ENCODE data around the gene CCDC81.

CCDC81 gene

DNA sequence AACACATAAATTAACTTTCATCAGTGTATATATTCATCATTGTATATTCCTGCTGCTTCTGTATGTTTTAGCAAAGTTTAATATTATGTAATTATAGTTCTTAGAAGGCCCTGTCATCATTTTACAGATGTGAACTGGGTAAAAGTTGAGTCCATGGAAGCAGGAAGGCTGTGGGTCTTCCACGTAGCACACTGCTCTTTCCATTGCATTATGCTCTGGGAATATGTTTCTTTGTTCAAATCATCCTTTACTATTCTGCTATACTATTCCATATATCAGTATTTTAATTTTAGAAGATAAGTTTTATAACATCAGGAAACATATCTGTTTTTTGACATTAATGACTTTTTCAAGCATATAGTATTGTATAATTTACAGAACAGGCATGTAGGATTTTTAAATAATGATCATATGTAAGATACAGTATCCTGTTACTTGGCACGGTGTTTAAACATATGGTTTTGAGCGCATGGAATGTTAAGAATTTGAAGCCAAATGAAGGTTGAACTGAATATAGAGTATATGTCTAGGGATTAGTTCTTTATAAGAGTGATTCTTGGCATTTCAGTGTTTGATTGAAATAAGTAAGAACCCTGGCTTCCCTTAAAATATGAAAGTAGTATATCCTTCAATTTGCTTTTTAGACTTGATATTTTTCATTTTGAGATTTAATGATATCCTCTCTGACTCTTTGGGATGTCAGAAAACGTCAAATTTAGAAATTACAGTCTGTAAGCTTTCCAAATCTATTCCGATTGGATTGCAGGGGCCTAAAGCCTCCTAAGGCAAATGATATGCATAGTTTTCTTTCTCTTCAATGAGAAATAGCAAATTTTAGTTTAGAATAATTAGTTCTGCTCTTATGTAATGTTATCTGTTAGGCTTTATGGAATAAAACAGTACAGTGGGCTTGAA lies 8.6 kb downstream of the CCDC81 start:
- in situ Hi-C loops (cut with MboI; ENCODE audit: low sequenced_read_pairs, unreplicated experiment): no loop called here
- DNase-seq (ENCODE audit: low spot score): no peak
- TF ChIP-seq, protein P1, sequence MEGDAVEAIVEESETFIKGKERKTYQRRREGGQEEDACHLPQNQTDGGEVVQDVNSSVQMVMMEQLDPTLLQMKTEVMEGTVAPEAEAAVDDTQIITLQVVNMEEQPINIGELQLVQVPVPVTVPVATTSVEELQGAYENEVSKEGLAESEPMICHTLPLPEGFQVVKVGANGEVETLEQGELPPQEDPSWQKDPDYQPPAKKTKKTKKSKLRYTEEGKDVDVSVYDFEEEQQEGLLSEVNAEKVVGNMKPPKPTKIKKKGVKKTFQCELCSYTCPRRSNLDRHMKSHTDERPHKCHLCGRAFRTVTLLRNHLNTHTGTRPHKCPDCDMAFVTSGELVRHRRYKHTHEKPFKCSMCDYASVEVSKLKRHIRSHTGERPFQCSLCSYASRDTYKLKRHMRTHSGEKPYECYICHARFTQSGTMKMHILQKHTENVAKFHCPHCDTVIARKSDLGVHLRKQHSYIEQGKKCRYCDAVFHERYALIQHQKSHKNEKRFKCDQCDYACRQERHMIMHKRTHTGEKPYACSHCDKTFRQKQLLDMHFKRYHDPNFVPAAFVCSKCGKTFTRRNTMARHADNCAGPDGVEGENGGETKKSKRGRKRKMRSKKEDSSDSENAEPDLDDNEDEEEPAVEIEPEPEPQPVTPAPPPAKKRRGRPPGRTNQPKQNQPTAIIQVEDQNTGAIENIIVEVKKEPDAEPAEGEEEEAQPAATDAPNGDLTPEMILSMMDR (IDR thresholded peaks at IDR 0.05; ENCODE audit: borderline replicate concordance, control extremely low read depth, extremely low read depth, insufficient read depth, missing control alignments): no peak

DNA sequence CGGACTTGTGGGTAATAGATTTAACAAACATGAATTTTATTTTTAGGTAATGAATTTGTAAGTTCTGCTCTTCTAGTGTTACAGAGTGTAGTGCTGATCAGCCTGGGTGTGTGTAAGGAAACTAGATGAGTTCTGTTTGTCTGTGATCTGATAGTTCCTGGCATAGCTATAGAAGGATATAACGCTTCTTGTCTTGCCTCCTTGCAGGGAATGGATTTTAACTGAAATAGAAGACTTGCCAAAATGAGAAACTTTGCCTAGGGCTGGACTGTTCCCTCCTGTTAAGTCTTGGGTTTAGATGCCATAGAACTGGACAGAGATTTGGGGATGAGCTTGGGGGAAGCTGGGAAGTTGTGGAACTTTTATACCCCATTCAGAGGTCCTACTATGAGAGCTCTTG lies 11.6 kb downstream of the CCDC81 start:
- no peak for DNase-seq (ENCODE audit: low spot score)
- TF ChIP-seq, protein P1 (IDR thresholded peaks at IDR 0.05; ENCODE audit: borderline replicate concordance, control extremely low read depth, extremely low read depth, insufficient read depth, missing control alignments): no peak
- in situ Hi-C loops (cut with MboI; ENCODE audit: low sequenced_read_pairs, unreplicated experiment): no loop called here

DNA sequence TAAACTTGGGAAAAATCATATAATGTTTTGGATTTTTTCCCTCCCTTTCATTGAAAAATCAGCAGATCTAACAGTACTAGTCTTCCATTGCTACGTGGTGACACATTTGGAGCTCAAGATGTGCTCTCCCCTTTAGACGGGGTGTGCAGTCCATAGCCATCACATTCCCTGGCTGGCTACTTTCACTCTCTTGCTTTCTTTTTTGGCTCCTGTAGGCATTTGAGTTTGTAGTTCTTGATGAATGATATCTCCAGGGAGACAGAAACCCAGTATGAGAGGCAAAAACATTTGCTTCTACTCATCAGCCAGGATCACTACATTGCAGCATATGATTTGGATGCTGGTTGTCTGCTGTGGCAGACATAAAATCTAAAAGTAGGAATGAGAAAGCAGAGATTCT lies 12.1 kb downstream of the CCDC81 start:
- DNase-seq (ENCODE audit: low spot score): no peak
- in situ Hi-C loops (cut with MboI; ENCODE audit: low sequenced_read_pairs, unreplicated experiment): no loop called here
- TF ChIP-seq, protein P1 (IDR thresholded peaks at IDR 0.05; ENCODE audit: borderline replicate concordance, control extremely low read depth, extremely low read depth, insufficient read depth, missing control alignments): no peak

DNA sequence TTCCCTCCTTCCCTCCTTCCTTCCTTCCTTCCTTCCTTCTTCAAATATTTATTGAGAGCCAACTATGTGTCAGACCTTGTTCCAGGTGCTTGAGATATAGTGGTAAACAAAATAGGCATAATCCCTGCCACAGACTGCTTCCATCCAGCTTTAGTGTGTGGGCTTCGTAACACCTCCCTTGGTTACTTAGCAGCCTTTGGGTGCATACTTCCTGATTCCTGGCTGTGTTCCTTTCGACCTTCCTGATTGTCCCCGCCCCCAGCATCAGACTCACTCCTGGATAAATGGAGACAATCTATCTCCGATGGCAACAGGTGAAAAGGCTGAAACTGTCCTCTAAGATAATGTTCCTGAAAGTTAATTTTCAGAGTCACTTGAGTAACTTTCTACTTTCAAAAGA lies 13.5 kb downstream of the CCDC81 start:
- TF ChIP-seq, protein P1 (IDR thresholded peaks at IDR 0.05; ENCODE audit: borderline replicate concordance, control extremely low read depth, extremely low read depth, insufficient read depth, missing control alignments): no peak
- in situ Hi-C loops (cut with MboI; ENCODE audit: low sequenced_read_pairs, unreplicated experiment): no loop called here
- DNase-seq (ENCODE audit: low spot score): no peak

DNA sequence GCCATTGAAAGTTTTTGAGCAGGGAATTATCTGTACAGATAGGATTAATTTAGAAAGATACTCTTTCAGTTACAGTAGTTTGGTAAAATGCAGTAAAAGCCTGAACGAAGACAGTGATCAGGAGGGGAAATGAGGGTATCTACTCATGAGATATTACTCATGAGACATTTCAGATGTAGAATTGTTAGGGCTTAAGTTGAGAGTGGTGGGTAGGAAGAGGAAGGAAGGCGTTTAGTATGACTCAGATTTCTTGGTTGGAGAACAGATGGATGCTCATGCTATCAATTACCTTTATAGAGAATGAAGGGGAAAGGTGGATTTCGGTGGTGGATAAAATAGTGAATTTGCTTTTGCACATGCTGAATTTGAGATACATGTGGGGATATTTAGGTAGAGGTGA lies 15.8 kb downstream of the CCDC81 start:
- TF ChIP-seq, protein P1 (IDR thresholded peaks at IDR 0.05; ENCODE audit: borderline replicate concordance, control extremely low read depth, extremely low read depth, insufficient read depth, missing control alignments): no peak
- in situ Hi-C loops (cut with MboI; ENCODE audit: low sequenced_read_pairs, unreplicated experiment): no loop called here
- DNase-seq (ENCODE audit: low spot score): no peak

DNA sequence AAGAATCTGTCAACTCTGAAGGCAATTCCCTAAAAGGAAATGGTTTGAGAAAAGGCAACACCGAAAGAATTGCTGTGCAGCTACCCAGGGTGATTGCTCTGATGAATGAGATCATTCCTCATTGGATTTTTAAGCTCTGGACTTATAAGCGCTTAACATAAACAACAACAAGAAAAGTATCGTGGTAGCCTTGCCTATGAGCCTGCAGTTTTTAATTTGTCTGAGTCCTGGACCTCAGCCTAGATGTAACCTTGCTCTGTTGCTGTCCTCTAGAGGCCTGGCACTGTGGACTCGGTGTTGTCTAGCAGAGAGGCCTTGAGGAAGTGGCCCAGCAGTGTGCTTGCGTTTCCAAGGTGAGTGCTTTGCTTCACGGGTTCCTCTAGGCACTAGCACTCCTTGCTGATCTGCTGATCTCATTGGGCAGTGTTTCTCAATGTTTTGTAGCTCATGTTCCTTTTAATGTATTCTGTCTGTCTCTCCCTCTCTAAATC lies 20.4 kb downstream of the CCDC81 start:
- DNase-seq (ENCODE audit: low spot score): no peak
- in situ Hi-C loops (cut with MboI; ENCODE audit: low sequenced_read_pairs, unreplicated experiment): no loop called here
- TF ChIP-seq, protein P1 (IDR thresholded peaks at IDR 0.05; ENCODE audit: borderline replicate concordance, control extremely low read depth, extremely low read depth, insufficient read depth, missing control alignments): no peak

Data from GM13976 (cell line).